ENCODE data around the gene ALPP. TPM values are rescaled to one million over a fixed set of nuclear protein-coding genes. Genes with fewer than 3 reads are reported as not detected.

ALPP gene
- total RNA-seq, 1 donor from 2014 or later, result not detected

DNA sequence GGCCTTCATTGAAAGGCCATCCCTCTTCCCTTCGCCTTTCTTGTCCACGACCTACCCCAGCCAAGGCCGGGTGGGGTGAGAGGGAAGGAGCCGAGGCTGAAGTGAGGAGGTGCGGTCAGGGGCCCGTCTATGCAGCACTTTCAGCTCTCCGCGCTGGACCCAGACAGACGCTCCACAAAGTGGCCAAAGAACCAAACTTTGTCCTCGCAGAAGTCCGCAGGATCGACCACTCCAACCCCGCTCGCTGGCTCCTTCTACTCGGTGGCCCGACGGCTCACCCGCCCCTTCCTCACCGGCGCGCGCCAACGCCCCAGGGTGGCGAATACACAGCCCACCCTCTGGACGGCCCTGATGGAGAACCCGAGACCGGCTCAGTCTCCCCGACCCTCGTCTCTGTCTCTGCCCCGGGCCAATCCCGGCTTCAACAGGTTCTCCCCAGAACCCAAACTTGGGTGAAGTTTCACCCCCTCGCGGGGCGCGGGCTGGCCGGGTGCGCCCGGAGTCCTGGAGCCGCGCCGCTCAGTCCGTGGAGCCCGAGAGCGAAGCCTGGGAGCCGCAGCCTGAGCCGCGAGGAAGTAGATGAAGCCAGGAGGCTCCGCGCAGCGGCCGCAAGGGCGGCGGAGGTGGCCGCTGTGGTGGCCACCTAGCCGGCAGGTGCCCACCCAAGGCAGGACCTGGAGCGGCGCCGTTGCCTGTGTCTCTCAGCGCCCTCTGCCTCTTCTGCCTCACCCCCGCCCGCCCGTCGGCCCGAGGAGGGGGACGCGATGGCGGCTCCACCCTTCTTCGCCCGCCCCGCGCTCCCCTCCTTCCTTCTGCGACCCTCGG, 26.7 kb upstream of the ALPP start:
- H3K27ac ChIP-seq, result no peak overlapping the region
- no peaks in the 10 kb centered on the region for H3K4me1 Mint-ChIP-seq
- no peaks in the 10 kb centered on the region for H3K4me1 ChIP-seq
- H4K20me1 ChIP-seq (ENCODE audit: low read depth), result no peaks in the 10 kb centered on the region
- H3K36me3 Mint-ChIP-seq, result no peaks in the 10 kb centered on the region
- H3K9me3 Mint-ChIP-seq, result peaks cover 14% of the 10 kb centered on the region
- no peak overlapping the region for H3K9ac ChIP-seq
- H3K4me3 Mint-ChIP-seq, result no peak overlapping the region
- H3K4me2 ChIP-seq, result no peak overlapping the region
- peaks cover 9% of the 10 kb centered on the region for H3K27me3 Mint-ChIP-seq (ENCODE audit: insufficient read depth, low read depth)
- no peaks in the 10 kb centered on the region for H3K79me2 ChIP-seq (ENCODE audit: low read depth)
- H3K36me3 ChIP-seq, result no peaks in the 10 kb centered on the region
- H3K4me3 ChIP-seq, result no peak overlapping the region
- no peak overlapping the region for H2AFZ ChIP-seq (replicated peaks)
- H3K27me3 ChIP-seq, result no peaks in the 10 kb centered on the region
- DNase-seq (ENCODE audit: low spot score), result no peak
- no peak for TF ChIP-seq EZH2 (IDR thresholded peaks at IDR 0.05)
- TF ChIP-seq EZH2phosphoT487 (IDR thresholded peaks at IDR 0.05), result no peak
- TF ChIP-seq, protein P1, sequence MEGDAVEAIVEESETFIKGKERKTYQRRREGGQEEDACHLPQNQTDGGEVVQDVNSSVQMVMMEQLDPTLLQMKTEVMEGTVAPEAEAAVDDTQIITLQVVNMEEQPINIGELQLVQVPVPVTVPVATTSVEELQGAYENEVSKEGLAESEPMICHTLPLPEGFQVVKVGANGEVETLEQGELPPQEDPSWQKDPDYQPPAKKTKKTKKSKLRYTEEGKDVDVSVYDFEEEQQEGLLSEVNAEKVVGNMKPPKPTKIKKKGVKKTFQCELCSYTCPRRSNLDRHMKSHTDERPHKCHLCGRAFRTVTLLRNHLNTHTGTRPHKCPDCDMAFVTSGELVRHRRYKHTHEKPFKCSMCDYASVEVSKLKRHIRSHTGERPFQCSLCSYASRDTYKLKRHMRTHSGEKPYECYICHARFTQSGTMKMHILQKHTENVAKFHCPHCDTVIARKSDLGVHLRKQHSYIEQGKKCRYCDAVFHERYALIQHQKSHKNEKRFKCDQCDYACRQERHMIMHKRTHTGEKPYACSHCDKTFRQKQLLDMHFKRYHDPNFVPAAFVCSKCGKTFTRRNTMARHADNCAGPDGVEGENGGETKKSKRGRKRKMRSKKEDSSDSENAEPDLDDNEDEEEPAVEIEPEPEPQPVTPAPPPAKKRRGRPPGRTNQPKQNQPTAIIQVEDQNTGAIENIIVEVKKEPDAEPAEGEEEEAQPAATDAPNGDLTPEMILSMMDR (IDR thresholded peaks at IDR 0.05), result no peak
- no peaks in the 10 kb centered on the region for H3F3A ChIP-seq (ENCODE audit: low read depth)
- no peaks in the 10 kb centered on the region for H3K9me3 ChIP-seq (ENCODE audit: low read depth)
- H3K27ac Mint-ChIP-seq, result no peak overlapping the region

DNA sequence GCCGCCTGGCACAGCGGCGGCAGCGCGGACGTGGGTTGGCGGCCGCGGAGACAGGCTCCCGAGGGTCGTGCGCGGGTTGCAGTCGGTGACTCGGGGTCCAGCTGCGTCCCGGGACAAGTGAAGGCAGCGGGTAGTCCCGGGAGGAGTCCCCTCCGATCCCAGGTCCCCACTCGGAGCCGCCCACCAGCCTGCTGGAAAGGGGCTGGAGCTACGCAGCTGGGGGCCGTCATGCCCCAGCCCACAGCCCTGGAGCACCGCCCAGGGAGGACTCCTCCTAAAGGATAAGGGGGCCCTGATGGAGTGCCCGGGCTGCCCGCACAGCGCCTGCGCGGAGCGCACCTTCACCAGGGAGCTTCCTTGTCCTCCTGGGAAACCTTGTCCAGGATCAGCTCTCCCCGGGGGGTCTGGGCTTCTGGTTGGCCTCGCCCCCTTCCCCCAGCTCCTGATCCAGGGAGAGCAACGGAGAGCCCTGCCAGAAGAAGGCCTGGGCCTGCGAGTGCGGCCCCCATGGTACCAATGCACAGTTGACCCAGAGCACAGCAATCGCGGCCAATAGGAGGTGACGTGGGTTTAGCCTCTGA, 25.9 kb upstream of the ALPP start:
- Histone ChIP-seq H3K9me3 (ENCODE audit: low read depth) (no peaks in the 10 kb centered on the region), H2AFZ (replicated peaks) (no peak overlapping the region), H3F3A (ENCODE audit: low read depth) (no peaks in the 10 kb centered on the region), H3K9ac (no peak overlapping the region), H3K4me2 (no peak overlapping the region), H3K27ac (no peak overlapping the region), H3K36me3 (no peaks in the 10 kb centered on the region), H3K27me3 (no peaks in the 10 kb centered on the region), H3K4me3 (no peak overlapping the region), H3K4me1 (no peaks in the 10 kb centered on the region), H3K79me2 (ENCODE audit: low read depth) (no peaks in the 10 kb centered on the region), H4K20me1 (ENCODE audit: low read depth) (no peaks in the 10 kb centered on the region)
- H3K36me3 Mint-ChIP-seq, result no peaks in the 10 kb centered on the region
- DNase-seq (ENCODE audit: low spot score), result no peak
- peaks cover 8% of the 10 kb centered on the region for H3K27me3 Mint-ChIP-seq (ENCODE audit: insufficient read depth, low read depth)
- H3K27ac Mint-ChIP-seq, result no peak overlapping the region
- TF ChIP-seq EZH2 (IDR thresholded peaks at IDR 0.05), result no peak
- TF ChIP-seq EZH2phosphoT487 (IDR thresholded peaks at IDR 0.05), result no peak
- TF ChIP-seq, protein P1 (IDR thresholded peaks at IDR 0.05), result no peak
- H3K4me3 Mint-ChIP-seq, result no peak overlapping the region
- peaks cover 15% of the 10 kb centered on the region for H3K9me3 Mint-ChIP-seq
- H3K4me1 Mint-ChIP-seq, result no peaks in the 10 kb centered on the region

DNA sequence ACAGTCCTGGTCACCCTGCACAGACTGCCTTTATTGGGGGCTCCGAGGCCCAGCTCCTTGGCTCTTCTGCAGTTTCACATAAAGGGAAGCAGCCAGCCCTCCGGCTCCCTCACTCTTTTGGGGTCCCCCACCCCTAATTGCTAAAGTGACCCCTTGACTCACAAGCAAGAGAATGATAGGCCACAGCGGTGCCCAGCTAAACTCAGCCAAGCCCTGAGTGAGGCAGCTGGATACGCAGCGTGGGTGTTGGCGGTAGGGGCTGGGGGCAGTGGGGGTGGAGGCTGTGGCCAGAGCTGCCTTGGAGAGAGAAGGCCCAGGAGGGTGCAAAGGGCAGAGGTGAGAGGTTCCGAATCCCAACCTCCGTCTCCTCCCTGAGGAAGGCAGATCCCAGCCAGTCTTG, 25.5 kb upstream of the ALPP start:
- H3K4me1 Mint-ChIP-seq, result no peaks in the 10 kb centered on the region
- H3K27me3 Mint-ChIP-seq (ENCODE audit: insufficient read depth, low read depth), result peaks cover 6% of the 10 kb centered on the region
- peaks cover 15% of the 10 kb centered on the region for H3K9me3 Mint-ChIP-seq
- Histone ChIP-seq H3F3A (ENCODE audit: low read depth) (no peaks in the 10 kb centered on the region), H3K4me2 (no peak overlapping the region), H2AFZ (replicated peaks) (no peak overlapping the region), H3K79me2 (ENCODE audit: low read depth) (no peaks in the 10 kb centered on the region), H4K20me1 (ENCODE audit: low read depth) (no peaks in the 10 kb centered on the region), H3K4me1 (no peaks in the 10 kb centered on the region), H3K4me3 (no peak overlapping the region), H3K9me3 (ENCODE audit: low read depth) (no peaks in the 10 kb centered on the region), H3K27ac (no peak overlapping the region), H3K36me3 (no peaks in the 10 kb centered on the region), H3K27me3 (no peaks in the 10 kb centered on the region), H3K9ac (no peak overlapping the region)
- no peak overlapping the region for H3K27ac Mint-ChIP-seq
- TF ChIP-seq EZH2phosphoT487 (IDR thresholded peaks at IDR 0.05), result no peak
- TF ChIP-seq EZH2 (IDR thresholded peaks at IDR 0.05), result no peak
- TF ChIP-seq, protein P1 (IDR thresholded peaks at IDR 0.05), result no peak
- DNase-seq (ENCODE audit: low spot score), result no peak
- no peaks in the 10 kb centered on the region for H3K36me3 Mint-ChIP-seq
- H3K4me3 Mint-ChIP-seq, result no peak overlapping the region

All from neural progenitor cell (in vitro differentiated cells).